Activated CD4-positive, alpha-beta memory T cell treated with anti-CD3 and anti-CD28 coated beads, Interleukin-2, amount 10 ng/mL, durations not matched to agents 7 days and 5 days (primary cell): ENCODE results near the gene TGIF1. TPM values are rescaled to one million over a fixed set of nuclear protein-coding genes. Genes with fewer than 3 reads are reported as not detected.

Source experiments
- CTCF ChIA-PET: fragments of 350-600 bp; sonication (Branson Sonifier 250); formaldehyde crosslinking; loops from one replicate; lab custom pipeline; 2021; ENCODE audit warnings: antibody characterized with exemption, inconsistent platforms; lab: Charles Lee
- POLR2A ChIA-PET: fragments of 350-600 bp; sonication (Branson Sonifier 250); formaldehyde crosslinking; loops from one replicate; lab custom pipeline; 2021; ENCODE audit warnings: antibody characterized with exemption; lab: Charles Lee
- DNase-seq: peaks from one replicate; pipeline ENCODE4 v3.0.0-alpha.2; 2020
- H3K27ac Mint-ChIP-seq: one replicate; pipeline ENCODE4 v1.8.0; 2021; ENCODE audit warnings: mild to moderate bottlenecking, mixed read lengths
- H3K27me3 Mint-ChIP-seq: one replicate; pipeline ENCODE4 v1.8.0; 2021; ENCODE audit warnings: mixed read lengths
- H3K36me3 Mint-ChIP-seq: one replicate; pipeline ENCODE4 v1.8.0; 2021; ENCODE audit warnings: low read depth, mixed read lengths
- H3K4me1 Mint-ChIP-seq: one replicate; pipeline ENCODE4 v1.8.0; 2021; ENCODE audit warnings: mixed read lengths
- H3K4me3 Mint-ChIP-seq: one replicate; pipeline ENCODE4 v1.8.0; 2021; ENCODE audit warnings: mild to moderate bottlenecking, mixed read lengths
- H3K9me3 Mint-ChIP-seq: one replicate; pipeline ENCODE4 v1.8.0; 2021; ENCODE audit warnings: mixed read lengths
- total RNA-seq, 2 experiments: library from RNA; stranded (reverse); gene quantifications; one replicate each; pipeline ENCODE4 v1.2.3, GENCODE V29; 2021

The TGIF1 gene
- total RNA-seq, 2 experiments from 2014 or later, result 23.3 to 24.7 TPM

DNA sequence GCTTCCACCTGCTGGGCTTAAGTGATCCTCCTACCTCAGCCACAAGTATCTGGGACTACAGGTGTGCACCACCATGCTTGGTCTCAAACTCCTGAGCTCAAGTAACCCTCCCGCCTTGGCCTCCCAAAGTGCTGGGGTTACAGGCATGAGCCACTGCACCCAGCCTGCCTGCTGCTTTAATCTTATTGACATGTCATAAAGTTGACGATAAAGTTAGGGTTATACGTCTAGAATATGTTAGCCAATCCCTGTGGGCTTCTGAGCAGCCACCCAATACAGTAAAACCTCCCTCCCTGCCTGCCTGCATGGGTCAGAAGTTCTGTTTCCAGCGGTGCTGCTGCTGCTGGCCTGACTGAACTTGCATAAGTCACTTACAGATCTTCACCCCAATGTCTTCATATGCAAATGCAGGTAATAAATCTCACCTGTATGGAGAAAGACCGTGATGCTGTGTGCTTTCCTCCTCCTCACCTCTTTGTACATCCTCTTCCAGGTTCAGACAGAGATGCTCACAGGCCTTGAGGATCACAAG, 30.1 kb downstream of the TGIF1 start:
- ChIA-PET POLR2A (no interaction called here), CTCF (no interaction called here)
- Mint-ChIP-seq H3K27ac (no peak overlapping the region), H3K4me3 (no peak overlapping the region), H3K9me3 (peaks cover 2% of the 10 kb centered on the region), H3K27me3 (peaks cover 7% of the 10 kb centered on the region), H3K4me1 (peaks cover 7% of the 10 kb centered on the region), H3K36me3 (no peaks in the 10 kb centered on the region)
- no peak for DNase-seq

DNA sequence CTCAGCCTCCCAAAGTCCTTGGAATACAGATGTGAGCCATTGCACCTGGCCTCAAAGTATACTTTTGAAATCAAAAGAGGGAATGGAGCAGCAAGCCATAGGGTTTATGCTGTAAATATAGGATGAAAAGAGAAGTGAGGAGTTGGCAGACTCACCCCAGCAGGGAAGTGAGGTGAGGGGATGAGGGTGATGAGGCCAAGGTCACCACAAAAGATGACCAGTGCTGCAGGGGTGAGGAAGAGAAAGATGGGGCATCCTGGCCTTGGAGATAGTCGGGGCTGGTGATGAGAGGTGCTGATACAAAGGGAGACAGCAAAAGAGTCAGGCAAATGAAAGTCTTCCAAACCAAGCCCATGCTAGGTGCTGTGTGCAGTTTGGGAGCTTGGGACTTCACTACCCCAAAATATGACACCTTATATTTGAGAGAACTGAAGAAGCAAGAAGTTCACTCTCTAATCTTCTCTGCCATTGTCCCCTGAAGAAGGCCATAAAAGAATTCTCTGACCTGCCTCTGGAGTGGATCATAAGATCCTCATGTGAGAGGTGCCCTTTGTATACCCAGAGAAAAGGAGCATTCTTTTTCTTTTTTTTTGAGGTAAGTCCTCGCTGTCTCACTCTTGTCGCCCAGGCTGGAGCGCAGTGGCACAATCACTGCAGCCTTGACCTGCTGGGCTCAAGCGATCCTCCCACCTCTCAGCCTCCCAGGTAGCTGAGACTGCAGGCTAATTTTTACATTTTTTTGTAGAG, 31.0 kb downstream of the TGIF1 start:
- ChIA-PET POLR2A (no interaction called here), CTCF (interaction anchor here (1.2 to 1.4 kb wide), 3 partner anchors 14 to 31 kb away, joined by 3 to 7 read pairs (median 4); no protein-coding TSS in a partner anchor)
- H3K4me1 Mint-ChIP-seq, result peaks cover 11% of the 10 kb centered on the region
- H3K4me3 Mint-ChIP-seq, result no peak overlapping the region
- H3K9me3 Mint-ChIP-seq, result no peaks in the 10 kb centered on the region
- H3K36me3 Mint-ChIP-seq, result no peaks in the 10 kb centered on the region
- H3K27ac Mint-ChIP-seq, result no peak overlapping the region
- peaks cover 7% of the 10 kb centered on the region for H3K27me3 Mint-ChIP-seq
- no peak for DNase-seq

DNA sequence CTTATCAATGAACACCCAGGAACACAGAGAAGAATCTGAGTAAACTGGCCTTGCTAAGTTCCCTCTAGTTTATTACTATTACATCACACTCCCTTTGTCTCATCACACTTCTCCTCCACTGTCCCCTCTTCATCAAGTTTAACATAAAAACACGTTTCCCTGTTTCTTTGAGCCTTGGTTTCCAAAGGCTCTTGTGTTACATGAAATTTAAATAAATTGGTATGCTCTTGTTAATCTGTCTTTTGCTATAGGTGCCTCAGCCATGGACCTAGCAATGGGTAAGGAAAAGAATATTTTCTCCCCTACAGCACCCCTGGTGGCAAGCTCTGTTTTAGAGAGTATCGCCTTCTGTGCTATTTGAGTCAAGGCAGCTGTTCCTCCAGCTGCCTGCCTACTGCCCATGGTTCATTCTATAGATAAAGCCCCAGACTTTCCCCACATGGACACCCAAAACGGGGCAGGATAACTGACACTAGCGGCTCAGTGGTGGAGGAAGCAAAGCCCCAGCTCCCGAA, 31.8 kb downstream of the TGIF1 start:
- Mint-ChIP-seq H3K27ac (no peak overlapping the region), H3K4me1 (peaks cover 11% of the 10 kb centered on the region), H3K4me3 (no peak overlapping the region), H3K36me3 (no peaks in the 10 kb centered on the region), H3K9me3 (no peaks in the 10 kb centered on the region), H3K27me3 (peaks cover 7% of the 10 kb centered on the region)
- POLR2A ChIA-PET, result no interaction called here
- CTCF ChIA-PET, result interaction anchor here (1.1 to 1.4 kb wide), 4 partner anchors 15 to 45 kb away, joined by 3 to 7 read pairs (median 4); no protein-coding TSS in a partner anchor
- no peak for DNase-seq

DNA sequence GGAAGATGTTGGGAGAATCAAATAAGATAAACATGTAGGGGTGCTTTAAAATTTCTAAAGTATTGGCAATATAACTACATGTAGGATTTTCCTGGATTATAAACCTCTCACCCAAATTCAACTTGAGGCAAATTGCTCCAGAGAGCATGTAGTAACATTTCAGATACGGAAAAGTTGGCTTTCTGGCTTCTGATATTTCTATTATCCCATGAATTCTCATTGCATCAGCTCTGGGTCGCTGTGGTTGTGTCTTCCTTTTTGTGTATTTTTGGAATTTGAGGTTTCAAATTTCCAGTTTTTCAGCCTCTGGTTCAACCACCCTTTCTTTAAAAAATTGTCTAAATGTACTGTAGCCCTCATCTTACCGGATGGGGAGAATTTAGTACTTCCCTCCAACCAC, 32.3 kb downstream of the TGIF1 start:
- Mint-ChIP-seq H3K9me3 (no peaks in the 10 kb centered on the region), H3K4me1 (peaks cover 11% of the 10 kb centered on the region), H3K36me3 (no peaks in the 10 kb centered on the region), H3K27ac (no peak overlapping the region), H3K4me3 (no peak overlapping the region), H3K27me3 (peaks cover 7% of the 10 kb centered on the region)
- no peak for DNase-seq
- CTCF ChIA-PET, result interaction anchor here (1.1 to 1.4 kb wide), 4 partner anchors 15 to 44 kb away, joined by 3 to 7 read pairs (median 4); no protein-coding TSS in a partner anchor
- POLR2A ChIA-PET, result no interaction called here

GRCh38 chr18:3485153-3486149, 35.5 kb downstream of the TGIF1 start:
- DNase-seq, result no peak
- CTCF ChIA-PET, result interaction anchor here (0.6 kb wide), 1 partner anchor 59 kb away, joined by 3 read pairs; no protein-coding TSS in a partner anchor

GRCh38 chr18:3486512-3486911, 36.5 kb downstream of the TGIF1 start:
- Mint-ChIP-seq H3K27me3 (peaks cover 8% of the 10 kb centered on the region), H3K27ac (no peak overlapping the region), H3K4me3 (no peak overlapping the region), H3K36me3 (no peaks in the 10 kb centered on the region), H3K9me3 (no peaks in the 10 kb centered on the region), H3K4me1 (peaks cover 11% of the 10 kb centered on the region)
- CTCF ChIA-PET, result no interaction called here
- no peak for DNase-seq
- POLR2A ChIA-PET, result interaction anchor here (1.6 kb wide), 1 partner anchor 39 kb away, joined by 4 read pairs; no protein-coding TSS in a partner anchor

More at GRCh38 chr18:3485153-3486149, 35.5 kb downstream of the TGIF1 start:
- Mint-ChIP-seq H3K4me1 (peaks cover 11% of the 10 kb centered on the region), H3K9me3 (no peaks in the 10 kb centered on the region), H3K27ac (no peak overlapping the region), H3K36me3 (no peaks in the 10 kb centered on the region), H3K27me3 (peaks cover 8% of the 10 kb centered on the region), H3K4me3 (no peak overlapping the region)
- POLR2A ChIA-PET, result interaction anchor here (1.6 kb wide), 1 partner anchor 38 kb away, joined by 4 read pairs; no protein-coding TSS in a partner anchor

DNA sequence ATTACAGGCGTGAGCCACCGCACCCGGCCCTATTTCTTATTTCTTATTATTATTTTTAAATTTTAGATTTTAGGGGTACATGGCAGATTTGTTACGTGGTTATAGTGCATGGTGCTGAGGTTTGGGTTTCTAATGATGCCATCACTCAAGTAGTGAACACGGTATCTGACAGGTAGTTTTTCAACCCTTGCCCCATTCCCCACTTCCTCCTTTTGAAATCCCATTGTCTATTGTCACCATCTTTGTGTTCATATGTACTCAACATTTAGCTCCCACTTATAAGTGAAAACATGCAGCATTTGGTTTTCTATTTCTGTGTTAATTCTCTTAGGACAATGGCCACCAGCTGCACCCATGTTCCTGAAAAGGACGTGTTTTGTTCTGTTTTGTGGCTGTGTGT, 39.5 kb downstream of the TGIF1 start:
- CTCF ChIA-PET, result no interaction called here
- POLR2A ChIA-PET, result no interaction called here
- H3K36me3 Mint-ChIP-seq, result no peaks in the 10 kb centered on the region
- no peak overlapping the region for H3K27ac Mint-ChIP-seq
- H3K27me3 Mint-ChIP-seq, result peaks cover 13% of the 10 kb centered on the region
- peaks cover 10% of the 10 kb centered on the region for H3K4me1 Mint-ChIP-seq
- DNase-seq, result no peak
- no peak overlapping the region for H3K4me3 Mint-ChIP-seq
- no peaks in the 10 kb centered on the region for H3K9me3 Mint-ChIP-seq

DNA sequence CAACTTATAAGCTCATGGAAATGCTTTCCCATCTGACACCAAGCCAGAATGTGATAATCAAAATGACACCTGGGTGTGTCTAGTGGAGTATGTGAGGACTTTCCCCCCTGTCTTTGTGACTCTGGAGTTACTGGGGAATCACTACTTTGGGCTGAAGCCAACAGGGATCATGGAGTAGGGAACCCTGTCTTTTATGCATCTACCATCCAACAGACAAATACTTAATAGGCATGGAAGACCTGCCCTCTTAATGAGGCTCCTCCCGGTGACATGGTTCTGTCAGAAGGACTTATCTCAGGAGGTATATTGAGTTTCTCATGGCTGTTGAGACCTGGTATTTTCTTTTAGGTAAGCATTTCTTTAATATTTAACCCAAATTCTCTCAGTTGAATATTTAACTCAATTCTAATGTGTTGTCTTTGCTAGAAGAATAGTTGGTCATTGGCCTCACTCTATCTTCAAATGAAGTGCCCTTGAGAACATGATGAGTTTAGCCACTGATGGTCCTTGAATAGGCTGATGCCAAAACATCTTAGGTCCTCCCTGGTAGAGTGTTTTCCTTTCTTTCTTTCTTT, 42.1 kb downstream of the TGIF1 start:
- CTCF ChIA-PET, result interaction anchor here (1.1 kb wide), 1 partner anchor 37 kb away, joined by 3 read pairs; no protein-coding TSS in a partner anchor
- Mint-ChIP-seq H3K9me3 (no peaks in the 10 kb centered on the region), H3K4me1 (peaks cover 4% of the 10 kb centered on the region), H3K27me3 (peaks cover 18% of the 10 kb centered on the region), H3K4me3 (no peak overlapping the region), H3K36me3 (no peaks in the 10 kb centered on the region), H3K27ac (no peak overlapping the region)
- DNase-seq, result no peak
- POLR2A ChIA-PET, result no interaction called here

GRCh38 chr18:3492721-3493120, 42.7 kb downstream of the TGIF1 start:
- H3K4me3 Mint-ChIP-seq, result no peak overlapping the region
- no peaks in the 10 kb centered on the region for H3K36me3 Mint-ChIP-seq
- no peaks in the 10 kb centered on the region for H3K9me3 Mint-ChIP-seq
- no peak overlapping the region for H3K27ac Mint-ChIP-seq
- ChIA-PET CTCF (no interaction called here), POLR2A (no interaction called here)
- peaks cover 20% of the 10 kb centered on the region for H3K27me3 Mint-ChIP-seq
- DNase-seq, result no peak
- peaks cover 4% of the 10 kb centered on the region for H3K4me1 Mint-ChIP-seq

GRCh38 chr18:3493501-3494244, 43.7 kb downstream of the TGIF1 start:
- DNase-seq, result no peak
- H3K9me3 Mint-ChIP-seq, result no peaks in the 10 kb centered on the region
- ChIA-PET POLR2A (no interaction called here), CTCF (interaction anchor here (0.9 kb wide), 1 partner anchor 27 kb away, joined by 4 read pairs; no protein-coding TSS in a partner anchor)
- peaks cover 28% of the 10 kb centered on the region for H3K27me3 Mint-ChIP-seq
- H3K4me1 Mint-ChIP-seq, result peaks cover 6% of the 10 kb centered on the region
- no peak overlapping the region for H3K4me3 Mint-ChIP-seq
- no peak overlapping the region for H3K27ac Mint-ChIP-seq
- no peaks in the 10 kb centered on the region for H3K36me3 Mint-ChIP-seq

DNA sequence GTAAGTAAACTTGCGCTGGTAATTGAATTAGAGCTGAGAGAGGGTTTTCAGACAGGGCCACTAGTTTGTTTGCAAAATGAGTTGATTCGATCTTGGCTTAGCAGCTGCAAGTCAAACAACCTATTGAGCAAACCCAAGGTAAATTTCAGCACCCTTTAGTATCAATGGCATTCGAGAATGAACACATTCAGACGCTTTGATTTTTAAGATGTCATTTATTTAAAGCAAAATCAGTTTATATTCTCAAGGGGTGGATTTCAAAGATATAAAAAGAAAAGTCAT, 44.2 kb downstream of the TGIF1 start:
- CTCF ChIA-PET, result interaction anchor here (0.9 kb wide), 1 partner anchor 27 kb away, joined by 4 read pairs; no protein-coding TSS in a partner anchor
- Mint-ChIP-seq H3K27me3 (peaks cover 29% of the 10 kb centered on the region), H3K27ac (no peak overlapping the region), H3K36me3 (no peaks in the 10 kb centered on the region), H3K9me3 (no peaks in the 10 kb centered on the region), H3K4me3 (no peak overlapping the region), H3K4me1 (peaks cover 8% of the 10 kb centered on the region)
- no peak for DNase-seq
- POLR2A ChIA-PET, result no interaction called here

- no peak overlapping the region for H3K27ac Mint-ChIP-seq
- DNase-seq, result no peak
- no peaks in the 10 kb centered on the region for H3K36me3 Mint-ChIP-seq
- ChIA-PET CTCF (no interaction called here), POLR2A (no interaction called here)
- no peak overlapping the region for H3K4me3 Mint-ChIP-seq
- H3K9me3 Mint-ChIP-seq, result no peaks in the 10 kb centered on the region
- peaks cover 11% of the 10 kb centered on the region for H3K4me1 Mint-ChIP-seq
- peaks cover 33% of the 10 kb centered on the region for H3K27me3 Mint-ChIP-seq
Observed at GRCh38 chr18:3494569-3494968, 44.6 kb downstream of the TGIF1 start.
